ENCODE data around the gene EBF3.

Gene EBF3

GRCh38 chr10:129849853-129850252 lies 114.2 kb downstream of the EBF3 start:
- no peak for DNase-seq

GRCh38 chr10:129849452-129849750 lies 114.7 kb downstream of the EBF3 start:
- DNase-seq = no peak

- no peak for DNase-seq
Observed at GRCh38 chr10:129848696-129849451, 115.2 kb downstream of the EBF3 start.

- DNase-seq = no peak
Observed at GRCh38 chr10:129847741-129848483, 116.2 kb downstream of the EBF3 start.

- DNase-seq = no peak
Observed at GRCh38 chr10:129846991-129847391, 117.1 kb downstream of the EBF3 start.

GRCh38 chr10:129845111-129845753 lies 118.8 kb downstream of the EBF3 start:
- DNase-seq = no peak

- DNase-seq = no peak
Observed at GRCh38 chr10:129844216-129844766, 119.8 kb downstream of the EBF3 start.

- no peak for DNase-seq
Observed at GRCh38 chr10:129843702-129844101, 120.4 kb downstream of the EBF3 start.

GRCh38 chr10:129843131-129843541 lies 120.9 kb downstream of the EBF3 start:
- no peak for DNase-seq

GRCh38 chr10:129842031-129842430 lies 122.0 kb downstream of the EBF3 start:
- DNase-seq = no peak

- DNase-seq = no peak
Observed at GRCh38 chr10:129841590-129841989, 122.5 kb downstream of the EBF3 start.

GRCh38 chr10:129841071-129841470 lies 123.0 kb downstream of the EBF3 start:
- no peak for DNase-seq

- no peak for DNase-seq
Observed at GRCh38 chr10:129840196-129840590, 123.9 kb downstream of the EBF3 start.

GRCh38 chr10:129839285-129840195 lies 124.5 kb downstream of the EBF3 start:
- DNase-seq = no peak

GRCh38 chr10:129838794-129839193 lies 125.3 kb downstream of the EBF3 start:
- DNase-seq = no peak

- DNase-seq = no peak
Observed at GRCh38 chr10:129837909-129838582, 126.0 kb downstream of the EBF3 start.

GRCh38 chr10:129836253-129836652 lies 127.8 kb downstream of the EBF3 start:
- no peak for DNase-seq

GRCh38 chr10:129833994-129834739 lies 129.9 kb downstream of the EBF3 start:
- no peak for DNase-seq

GRCh38 chr10:129833468-129833950 lies 130.6 kb downstream of the EBF3 start:
- DNase-seq = no peak

- DNase-seq = no peak
Observed at GRCh38 chr10:129832573-129833467, 131.3 kb downstream of the EBF3 start.

Measured in activated CD4-positive, alpha-beta T cell treated with anti-CD3 and anti-CD28 coated beads, Interleukin-2, amount 50 U/mL, for 16 hours (primary cell).